ENCODE data around the gene MIGA2. TPM values are rescaled to one million over a fixed set of nuclear protein-coding genes. Genes with fewer than 3 reads are reported as not detected.

Gene MIGA2
- total and polyA plus RNA-seq, 2 experiments from 2014 or later: 19.3 to 47.8 TPM

DNA sequence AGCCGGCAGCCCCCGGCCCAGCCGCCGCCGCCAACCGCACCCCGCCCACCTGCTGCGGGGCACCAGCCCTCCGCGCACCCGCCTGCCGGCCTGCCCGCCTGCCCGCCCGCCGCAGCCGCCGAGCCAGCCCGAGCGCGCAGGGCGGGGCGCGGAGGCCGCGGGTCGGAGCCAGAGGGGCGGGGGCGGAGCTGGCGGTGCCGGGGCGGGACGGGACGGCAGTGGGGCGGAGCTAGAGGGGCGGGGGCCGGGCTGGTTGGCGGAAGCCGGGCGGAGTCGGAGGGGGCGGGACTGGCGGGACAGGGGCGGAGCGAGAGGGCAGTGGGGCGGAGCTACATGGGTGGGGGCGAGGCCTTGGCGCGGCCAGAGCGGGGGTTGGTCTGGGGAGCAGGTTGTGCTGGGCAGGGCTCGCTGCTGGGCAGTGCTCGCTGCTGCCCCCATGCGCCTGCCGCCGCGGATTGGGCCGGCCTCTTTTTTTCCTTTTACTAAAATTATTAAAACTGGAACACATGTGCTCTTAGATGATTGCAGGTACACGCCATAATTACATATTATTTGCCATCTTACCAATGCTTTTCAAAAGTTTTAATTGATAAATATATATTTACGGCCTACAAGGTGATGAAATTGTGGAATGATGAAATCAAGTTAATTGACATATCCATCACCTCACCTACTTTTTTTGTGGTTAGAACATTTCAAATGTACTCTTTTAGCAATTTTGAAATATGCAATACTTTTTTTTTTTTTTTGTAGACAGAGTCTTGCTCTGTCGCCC is 8.0 kb upstream of the MIGA2 start, which contains the start of gene SH3GLB2:
Gene SH3GLB2 (minus strand): TSS at position 140 of the 775 bp plus-strand sequence. CDS start 177 bp downstream, outside the sequence.
- DNase-seq (ENCODE audit: low spot score): peak; percentile 90
- Histone ChIP-seq H3K27ac (ENCODE audit: low read depth) (no peak within 1 kb of the TSS), H3K4me2 (peak within 1 kb of the TSS; percentile 79), H3K27me3 (ENCODE audit: insufficient read depth) (no peaks in the 10 kb centered on the region), H3F3A (replicated peaks; ENCODE audit: low read depth) (no peaks in the 10 kb centered on the region), H3K4me1 (ENCODE audit: insufficient read depth) (peaks cover 9% of the 10 kb centered on the region), H2AFZ (peak within 1 kb of the TSS; percentile 69; the same call in 1 of the 2 replicates), H4K20me1 (replicated peaks; ENCODE audit: insufficient read depth) (peaks cover 14% of the 10 kb centered on the region), H3K9me2 (ENCODE audit: insufficient read depth) (no peaks in the 10 kb centered on the region), H3K79me2 (replicated peaks; ENCODE audit: insufficient read depth) (peaks cover 38% of the 10 kb centered on the region), H3K4me3 (peak within 1 kb of the TSS; percentile 78), H3K36me3 (ENCODE audit: insufficient read depth) (no peaks in the 10 kb centered on the region)
- TF ChIP-seq REST (IDR thresholded peaks at IDR 0.05; ENCODE audit: unreplicated experiment): no peak
- no peak for TF ChIP-seq EZH2phosphoT487 (IDR thresholded peaks at IDR 0.05; ENCODE audit: unreplicated experiment)
- TF ChIP-seq NANOG (IDR thresholded peaks at IDR 0.05; ENCODE audit: borderline replicate concordance): no peak
- TF ChIP-seq ZNF114 (CRISPR knock-in tag; IDR thresholded peaks at IDR 0.05): no peak
- TF ChIP-seq, protein P1, sequence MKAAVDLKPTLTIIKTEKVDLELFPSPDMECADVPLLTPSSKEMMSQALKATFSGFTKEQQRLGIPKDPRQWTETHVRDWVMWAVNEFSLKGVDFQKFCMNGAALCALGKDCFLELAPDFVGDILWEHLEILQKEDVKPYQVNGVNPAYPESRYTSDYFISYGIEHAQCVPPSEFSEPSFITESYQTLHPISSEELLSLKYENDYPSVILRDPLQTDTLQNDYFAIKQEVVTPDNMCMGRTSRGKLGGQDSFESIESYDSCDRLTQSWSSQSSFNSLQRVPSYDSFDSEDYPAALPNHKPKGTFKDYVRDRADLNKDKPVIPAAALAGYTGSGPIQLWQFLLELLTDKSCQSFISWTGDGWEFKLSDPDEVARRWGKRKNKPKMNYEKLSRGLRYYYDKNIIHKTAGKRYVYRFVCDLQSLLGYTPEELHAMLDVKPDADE (IDR thresholded peaks at IDR 0.05): no peak
- TF ChIP-seq CTCF (conservative IDR thresholded peaks at IDR 0.05; ENCODE audit: low read depth in 2 of 2): peak; percentile 68 to 73
- no peak for TF ChIP-seq STAT1 (IDR thresholded peaks at IDR 0.05; ENCODE audit: unreplicated experiment)
- TF ChIP-seq POLR2AphosphoS5 (IDR thresholded peaks at IDR 0.05; ENCODE audit: low read depth): peak; percentile 35; the same call in 1 of the 2 replicates
- no peak for TF ChIP-seq JUNB (IDR thresholded peaks at IDR 0.05; ENCODE audit: unreplicated experiment)
- TF ChIP-seq ZNF331 (CRISPR knock-in tag; IDR thresholded peaks at IDR 0.05; ENCODE audit: low read depth): no peak
- no peak for TF ChIP-seq CREB1 (CRISPR knock-in tag; IDR thresholded peaks at IDR 0.05; ENCODE audit: low read depth)
- peak within 1 kb of the TSS; percentile 78 for H3K4me3 Mint-ChIP-seq
- H3K4me1 Mint-ChIP-seq: peaks cover 23% of the 10 kb centered on the region
- peak; percentile 65 for ATAC-seq
- no peaks in the 10 kb centered on the region; the same call in 2 of the 3 replicates for H3K36me3 Mint-ChIP-seq (ENCODE audit: low read depth)
- H3K27ac Mint-ChIP-seq: peak within 1 kb of the TSS; percentile 67; the same call in 1 of the 2 replicates
- H3K9me3 Mint-ChIP-seq: no peaks in the 10 kb centered on the region
- H3K27me3 Mint-ChIP-seq (ENCODE audit: insufficient read depth, low read depth, poor library complexity): no peaks in the 10 kb centered on the region
